Lower lobe of right lung (tissue), 2 donors: ENCODE data around the gene CCDC102B. TPM values are rescaled to one million over a fixed set of nuclear protein-coding genes. Genes with fewer than 3 reads are reported as not detected.
"Not testable (repeated sequence)": the region's sequence is repeated elsewhere in the genome, so short reads cannot be mapped to it uniquely, and the experiment has no call there.

Experiments
- ATAC-seq, 2 donors: fragments of 200-7000 bp; cut with Tn5 transposase; one replicate each; pipeline ENCODE4 v1.9.1; 2020 to 2022; ENCODE audit warnings: mild to moderate bottlenecking in 2 of 2, moderate library complexity in 2 of 2
- DNase-seq: peaks from one replicate; pipeline ENCODE4 v3.0.0-alpha.2; 2020
- H3K27ac ChIP-seq: fragments of 200-600 bp; one replicate; pipeline ENCODE4 v1.8.0; 2022
- H3K27me3 ChIP-seq: fragments of 200-600 bp; one replicate; pipeline ENCODE4 v1.8.0; 2022; ENCODE audit warnings: low read depth
- H3K36me3 ChIP-seq: fragments of 200-600 bp; one replicate; pipeline ENCODE4 v1.8.0; 2022; ENCODE audit warnings: mild to moderate bottlenecking
- H3K4me1 ChIP-seq: fragments of 200-600 bp; one replicate; pipeline ENCODE4 v1.8.0; 2022
- H3K4me3 ChIP-seq: fragments of 200-600 bp; one replicate; pipeline ENCODE4 v1.8.0; 2022; ENCODE audit warnings: mild to moderate bottlenecking
- H3K9me3 ChIP-seq: fragments of 200-600 bp; one replicate; pipeline ENCODE4 v1.8.0; 2022
- CTCF ChIP-seq: fragments of 200-600 bp; IDR thresholded peaks from one replicate; pipeline ENCODE4 v1.8.0; 2022; ENCODE audit warnings: antibody characterized with exemption, mild to moderate bottlenecking
- intact Hi-C: fragments of 100-400 bp; cut with DNase I; formaldehyde crosslinking; loops from one replicate; pipeline ENCODE4 v1.11.0; 2022
- total RNA-seq: library from RNA; stranded (reverse); fragmentation: NEBNext Ultra II Directional; extraction: Animal tissue kit (Norgen Biotek cat#: 25700); gene quantifications from one replicate; pipeline ENCODE4 v1.2.1, GENCODE V29; 2021
- donor health status: DM: no; HTN: yes; CAD: no; lungs with severe emphysema.

Gene CCDC102B
- total RNA-seq, 1 donor from 2014 or later = 29.4 TPM

- no peak for DNase-seq
- no peaks in the 10 kb centered on the region for H3K4me1 ChIP-seq
- no peaks in the 10 kb centered on the region for H3K9me3 ChIP-seq
- no peak for ATAC-seq
- intact Hi-C loops = no loop called here
- no peak for TF ChIP-seq CTCF
- H3K27ac ChIP-seq = no peak overlapping the region
- no peak overlapping the region for H3K4me3 ChIP-seq
- no peaks in the 10 kb centered on the region for H3K36me3 ChIP-seq
- no peaks in the 10 kb centered on the region for H3K27me3 ChIP-seq
Measured at GRCh38 chr18:68783506-68783905, 14.4 kb upstream of the CCDC102B start.

DNA sequence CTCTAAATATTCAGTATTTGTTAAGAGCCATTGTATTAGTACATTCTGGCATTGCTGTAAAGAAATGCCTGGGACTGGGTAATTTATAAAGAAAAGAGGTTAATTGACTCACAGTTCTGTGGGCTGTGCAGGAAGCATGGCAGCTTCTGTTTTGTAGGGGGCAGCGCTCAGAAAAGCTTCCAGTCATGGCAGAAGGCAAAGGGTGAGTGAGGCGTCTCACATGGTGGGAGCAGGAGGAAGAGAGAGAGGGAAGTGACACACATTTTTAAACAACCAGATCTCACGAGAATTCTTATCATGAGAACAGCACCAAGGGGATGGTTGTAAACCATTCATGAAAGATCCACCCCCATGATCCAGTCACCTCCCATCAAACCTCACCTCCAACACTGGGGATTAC is 13.8 kb upstream of the CCDC102B start:
- Histone ChIP-seq H3K36me3 (no peaks in the 10 kb centered on the region), H3K9me3 (no peaks in the 10 kb centered on the region), H3K27ac (no peak overlapping the region), H3K4me3 (no peak overlapping the region), H3K4me1 (no peaks in the 10 kb centered on the region), H3K27me3 (no peaks in the 10 kb centered on the region)
- ATAC-seq (no peak), DNase-seq (no peak)
- intact Hi-C loops = no loop called here
- TF ChIP-seq CTCF = no peak

DNA sequence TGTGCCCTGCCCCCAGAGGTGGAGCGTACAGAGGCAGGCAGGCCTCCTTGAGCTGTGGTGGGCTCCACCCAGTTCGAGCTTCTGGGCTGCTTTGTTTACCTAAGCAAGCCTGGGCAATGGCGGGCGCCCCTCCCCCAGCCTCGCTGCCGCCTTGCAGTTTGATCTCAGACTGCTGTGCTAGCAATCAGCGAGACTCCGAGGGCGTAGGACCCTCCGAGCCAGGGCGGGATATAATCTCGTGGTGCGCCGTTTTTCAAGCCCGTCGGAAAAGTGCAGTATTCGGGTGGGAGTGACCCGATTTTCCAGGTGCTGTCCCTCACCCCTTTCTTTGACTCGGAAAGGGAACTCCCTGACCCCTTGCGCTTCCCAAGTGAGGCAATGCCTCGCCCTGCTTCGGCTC is 7.6 kb upstream of the CCDC102B start:
- H3K27ac ChIP-seq, H3K9me3 ChIP-seq, H3K36me3 ChIP-seq, ATAC-seq, intact Hi-C loops, H3K27me3 ChIP-seq, DNase-seq, H3K4me1 ChIP-seq, H3K4me3 ChIP-seq: not testable (repeated sequence)

DNA sequence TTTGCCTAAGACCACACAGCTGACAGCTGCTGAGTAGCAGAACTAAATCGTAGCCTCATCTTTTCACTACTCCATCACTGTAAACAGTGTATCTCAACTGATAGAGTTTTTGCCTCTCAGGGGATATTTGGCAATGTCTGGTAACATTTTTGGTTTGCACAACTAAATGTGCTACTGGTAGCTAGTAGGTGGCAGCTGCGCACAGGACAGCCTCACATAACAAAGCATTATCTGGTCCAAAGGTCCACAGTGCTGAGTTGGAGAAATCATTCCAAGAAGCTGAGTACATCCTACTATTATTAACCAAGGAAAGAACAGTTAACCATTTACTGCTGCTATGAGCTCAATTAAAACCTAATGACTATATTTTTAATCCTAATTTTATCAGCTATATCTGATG is 6.1 kb upstream of the CCDC102B start:
- Histone ChIP-seq H3K4me3 (no peak overlapping the region), H3K36me3 (no peaks in the 10 kb centered on the region), H3K9me3 (no peaks in the 10 kb centered on the region), H3K27ac (no peak overlapping the region), H3K4me1 (no peaks in the 10 kb centered on the region), H3K27me3 (no peaks in the 10 kb centered on the region)
- DNase-seq = no peak
- no peak for TF ChIP-seq CTCF
- intact Hi-C loops = no loop called here
- peak in 1 of 2 donors; percentile 18 for ATAC-seq

GRCh38 chr18:68793951-68794350 is 3.9 kb upstream of the CCDC102B start:
- Histone ChIP-seq H3K27ac (no peak overlapping the region), H3K36me3 (no peaks in the 10 kb centered on the region), H3K4me1 (no peaks in the 10 kb centered on the region), H3K27me3 (no peaks in the 10 kb centered on the region), H3K9me3 (no peaks in the 10 kb centered on the region), H3K4me3 (no peak overlapping the region)
- no peak for DNase-seq
- no peak for TF ChIP-seq CTCF
- intact Hi-C loops = no loop called here
- ATAC-seq = no peak

GRCh38 chr18:68796936-68797690 is 767 bp upstream of the CCDC102B start:
- peak in 1 of 2 donors; percentile 41 for ATAC-seq
- no peak for TF ChIP-seq CTCF
- Histone ChIP-seq H3K27me3 (no peaks in the 10 kb centered on the region), H3K4me3 (peak overlapping the region; percentile 20), H3K36me3 (no peaks in the 10 kb centered on the region), H3K9me3 (no peaks in the 10 kb centered on the region), H3K27ac (no peak overlapping the region), H3K4me1 (no peaks in the 10 kb centered on the region)
- intact Hi-C loops = no loop called here
- DNase-seq = peak; percentile 25
